ENCODE data around the gene RHOT2.

The RHOT2 gene

GRCh38 chr16:648071-648780 lies 19.7 kb upstream of the RHOT2 start:
- DNase-seq: peak; percentile 7

GRCh38 chr16:648781-649589 lies 18.9 kb upstream of the RHOT2 start, which contains the start of gene WDR90:
Gene WDR90, plus strand, starts transcription at chr16:649365. Its CDS starts 52 bp downstream, at chr16:649417.
- peak; percentile 89 for DNase-seq

GRCh38 chr16:649631-650030 lies 18.3 kb upstream of the RHOT2 start:
- DNase-seq: no peak

GRCh38 chr16:651844-652243 lies 16.1 kb upstream of the RHOT2 start:
- no peak for DNase-seq

DNA sequence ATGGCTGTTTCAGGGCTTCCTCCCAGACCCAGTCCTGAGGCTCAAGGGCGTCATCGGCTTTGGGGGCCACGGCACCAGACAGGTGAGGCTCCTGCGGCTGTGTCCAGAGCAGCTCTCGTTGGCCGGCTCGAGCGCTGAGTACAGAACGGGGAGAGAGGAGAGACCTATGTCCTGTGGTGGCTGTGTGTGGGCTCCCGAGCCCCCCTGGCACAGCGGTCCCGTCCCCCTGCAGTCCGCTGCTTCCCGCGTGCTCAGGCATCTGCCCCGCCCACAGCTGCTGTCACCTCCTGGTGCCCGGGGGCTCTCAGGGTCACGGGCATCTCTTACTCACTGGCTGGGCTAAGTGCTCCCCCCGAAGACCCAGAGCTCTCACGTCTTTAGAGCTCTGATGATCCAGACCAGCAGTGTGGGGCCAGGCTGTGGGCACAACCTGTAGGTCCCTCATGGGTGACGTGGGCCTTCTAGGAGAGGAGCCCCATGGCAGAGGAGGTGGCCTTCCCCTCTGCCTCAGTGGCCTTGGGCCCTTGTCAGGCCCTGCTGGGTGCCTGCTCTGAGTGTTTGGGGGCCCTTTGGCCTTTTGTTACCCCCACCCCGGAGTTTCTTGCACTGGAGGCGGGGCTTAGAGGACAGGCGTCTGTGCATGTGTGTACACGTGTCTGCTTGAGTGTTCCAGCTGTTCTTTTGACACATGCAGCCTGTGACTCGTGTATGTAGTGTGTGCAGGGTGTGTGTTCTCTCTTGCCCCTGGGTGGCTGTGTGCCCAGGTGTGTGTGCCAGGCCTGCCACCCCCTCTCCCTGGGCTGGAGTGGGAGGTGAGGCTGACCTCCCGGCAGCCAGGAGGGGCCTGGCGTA lies 15.3 kb upstream of the RHOT2 start:
- no peak for DNase-seq

DNA sequence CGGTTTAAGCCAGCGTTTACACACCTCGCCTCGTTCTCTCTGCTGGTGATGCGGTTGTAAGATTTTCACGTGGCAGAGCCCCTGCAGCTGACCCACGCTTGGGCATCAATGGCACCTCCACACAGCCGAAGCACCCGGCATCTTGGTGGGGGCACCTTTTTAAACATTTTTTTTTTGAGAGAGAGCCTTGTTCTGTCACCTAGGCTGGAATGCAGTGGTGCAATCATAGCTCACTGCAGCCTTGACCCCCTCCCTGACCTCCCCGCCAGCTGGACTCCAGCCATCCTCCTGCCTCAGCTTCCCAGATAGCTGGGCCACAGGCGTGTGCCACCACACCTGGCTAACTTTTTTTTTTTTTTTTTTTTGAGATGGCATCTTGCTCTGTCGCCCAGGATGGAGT lies 13.9 kb upstream of the RHOT2 start:
- DNase-seq: no peak

DNA sequence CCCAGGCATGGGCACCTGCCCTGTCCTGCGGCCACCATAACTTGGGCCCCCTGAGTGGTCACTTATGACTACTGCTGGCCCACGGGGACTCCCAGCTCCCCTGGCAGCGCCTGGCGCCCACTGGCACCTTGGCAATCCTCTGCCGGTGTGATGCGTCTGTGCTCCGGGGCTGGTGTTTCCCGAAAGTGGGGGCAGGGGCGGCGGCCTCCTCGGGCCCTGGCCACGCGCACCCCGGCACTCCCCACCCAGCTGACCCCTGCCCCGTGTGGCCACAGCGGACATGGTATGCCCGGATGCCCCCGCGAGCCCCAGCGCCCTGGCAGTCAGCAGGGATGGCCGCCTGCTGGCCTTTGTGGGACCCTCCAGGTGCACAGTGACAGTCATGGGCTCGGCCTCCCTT lies 10.4 kb upstream of the RHOT2 start:
- no peak for DNase-seq

DNA sequence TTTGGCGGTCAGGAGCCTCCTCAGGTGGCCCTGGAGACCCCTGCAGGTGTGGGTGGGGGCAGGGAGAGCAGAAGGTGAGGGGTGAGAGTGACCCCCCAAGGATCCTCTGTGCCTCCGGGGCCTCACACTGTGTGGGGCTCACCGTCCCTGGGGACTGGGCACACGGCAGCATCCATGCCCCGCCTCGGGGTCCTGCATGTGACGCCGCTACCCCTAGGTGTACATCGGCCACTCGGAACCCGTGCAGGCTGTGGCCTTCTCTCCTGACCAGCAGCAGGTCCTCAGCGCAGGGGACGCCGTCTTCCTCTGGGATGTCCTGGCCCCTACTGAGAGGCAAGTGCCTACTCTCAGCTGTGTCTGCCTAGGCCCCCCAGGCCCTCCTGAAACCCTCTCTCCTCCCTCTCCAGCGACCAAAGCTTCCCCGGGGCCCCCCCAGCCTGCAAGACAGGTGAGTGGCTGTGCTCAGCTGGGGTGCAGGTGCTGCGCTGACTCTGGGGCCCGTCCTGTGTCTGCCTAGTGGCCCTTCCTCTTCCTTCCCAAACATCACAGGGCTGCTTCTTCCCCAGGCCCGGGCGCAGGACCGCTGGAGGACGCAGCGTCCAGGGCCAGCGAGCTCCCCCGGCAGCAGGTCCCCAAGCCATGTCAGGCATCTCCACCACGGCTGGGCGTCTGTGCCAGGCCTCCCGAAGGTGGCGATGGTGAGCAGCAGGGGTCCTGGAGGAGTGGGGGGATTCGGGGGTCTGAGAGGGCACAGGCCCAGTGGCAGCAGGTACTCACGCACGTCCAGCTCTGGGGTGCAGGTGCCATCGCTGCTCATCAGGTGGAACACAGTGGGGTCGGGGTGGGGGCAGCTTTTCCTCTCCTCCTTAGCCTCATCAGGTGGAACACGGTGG lies 9.0 kb upstream of the RHOT2 start:
- no peak for DNase-seq

- no peak for DNase-seq
Observed at GRCh38 chr16:659618-660017, 8.3 kb upstream of the RHOT2 start.

DNA sequence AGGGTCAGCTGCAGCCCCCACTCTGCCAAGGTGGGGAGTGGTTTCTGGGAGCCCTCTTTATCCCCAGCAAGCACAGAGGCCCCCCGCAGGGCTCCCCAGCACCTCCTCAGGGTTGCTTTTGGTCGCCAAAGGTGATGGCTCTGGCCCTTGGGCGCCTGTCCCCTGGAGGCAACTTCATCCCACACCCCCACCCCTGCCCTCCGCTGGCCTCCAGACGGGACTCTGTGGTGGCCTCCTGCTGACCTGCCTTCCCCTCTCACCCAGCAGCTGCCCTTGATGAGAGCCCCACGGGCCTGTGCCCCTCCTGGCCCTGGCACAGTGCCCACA lies 7.8 kb upstream of the RHOT2 start:
- no peak for DNase-seq

DNA sequence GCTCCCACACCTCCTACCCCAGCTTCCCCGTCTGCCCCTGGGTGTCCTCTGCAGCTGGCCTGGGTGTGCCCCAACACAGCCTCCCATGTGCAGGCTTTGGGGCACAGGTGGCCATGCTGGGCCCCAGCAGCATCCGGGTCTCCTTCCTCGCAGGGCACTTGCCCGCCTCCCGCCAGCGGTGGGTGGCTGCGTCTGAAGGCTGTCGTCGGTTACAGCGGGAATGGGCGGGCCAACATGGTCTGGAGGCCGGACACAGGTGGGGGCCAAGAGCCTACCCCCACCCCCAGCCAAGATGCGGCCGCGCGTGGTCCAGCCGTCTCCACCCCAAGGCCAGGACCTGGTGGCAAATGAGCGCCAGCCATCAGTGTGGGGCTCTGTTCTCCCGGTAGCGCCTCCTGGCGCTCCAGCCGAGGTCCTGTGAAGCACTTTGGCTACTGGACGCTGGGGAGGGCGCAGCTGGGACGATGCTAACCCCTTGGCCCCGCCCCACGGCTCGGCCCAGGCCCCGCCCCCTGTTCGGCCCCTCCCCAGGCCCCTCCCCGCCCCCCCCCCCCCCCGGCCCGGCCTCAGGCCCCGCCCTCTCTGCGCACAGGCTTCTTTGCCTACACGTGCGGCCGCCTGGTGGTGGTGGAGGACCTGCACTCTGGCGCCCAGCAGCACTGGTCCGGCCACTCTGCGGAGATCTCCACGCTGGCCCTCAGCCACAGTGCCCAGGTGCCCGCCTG lies 7.3 kb upstream of the RHOT2 start:
- peak; percentile 28 for DNase-seq

DNA sequence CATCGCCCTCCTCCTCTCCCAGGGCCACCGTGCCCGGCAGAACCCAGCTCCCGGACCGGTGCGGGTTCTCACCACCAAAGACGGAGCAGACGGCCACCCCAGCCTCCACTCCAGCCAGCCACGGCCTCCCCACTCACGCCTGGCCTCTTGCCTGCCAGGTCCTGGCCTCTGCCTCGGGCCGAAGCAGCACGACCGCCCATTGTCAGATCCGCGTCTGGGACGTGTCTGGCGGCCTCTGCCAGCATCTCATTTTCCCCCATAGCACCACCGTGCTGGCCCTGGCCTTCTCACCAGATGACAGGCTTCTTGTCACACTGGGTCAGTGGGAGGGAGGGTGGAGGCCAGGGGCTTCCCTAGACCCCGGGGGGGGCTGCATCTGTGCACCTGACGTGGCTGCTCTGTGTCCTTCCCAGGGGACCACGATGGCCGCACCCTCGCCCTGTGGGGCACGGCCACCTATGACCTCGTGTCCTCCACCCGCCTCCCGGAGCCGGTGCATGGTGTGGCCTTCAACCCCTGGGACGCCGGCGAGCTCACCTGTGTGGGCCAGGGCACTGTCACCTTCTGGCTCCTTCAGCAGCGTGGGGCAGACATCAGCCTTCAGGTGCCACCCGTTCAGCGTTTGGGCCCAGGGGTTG lies 6.6 kb upstream of the RHOT2 start:
- no peak for DNase-seq

DNA sequence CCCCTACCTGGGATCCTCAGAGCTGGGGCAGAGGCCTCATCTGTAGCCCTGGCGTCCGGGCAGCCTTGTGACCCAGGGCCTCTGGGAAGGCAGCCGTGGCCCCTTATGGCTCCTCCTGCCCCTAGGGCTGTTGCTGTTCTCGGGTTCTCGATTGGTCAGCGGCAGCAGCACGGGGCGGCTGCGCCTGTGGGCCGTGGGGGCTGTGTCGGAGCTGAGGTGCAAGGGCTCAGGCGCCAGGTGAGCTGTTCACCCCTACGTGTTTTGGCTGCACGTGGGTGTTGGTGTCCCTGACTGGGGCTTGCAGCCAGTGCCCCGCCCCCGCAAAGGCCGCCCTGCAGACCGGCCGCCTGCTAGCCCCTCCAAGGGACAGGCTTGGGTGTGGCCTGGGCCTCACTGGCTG lies 5.8 kb upstream of the RHOT2 start:
- DNase-seq: no peak

DNA sequence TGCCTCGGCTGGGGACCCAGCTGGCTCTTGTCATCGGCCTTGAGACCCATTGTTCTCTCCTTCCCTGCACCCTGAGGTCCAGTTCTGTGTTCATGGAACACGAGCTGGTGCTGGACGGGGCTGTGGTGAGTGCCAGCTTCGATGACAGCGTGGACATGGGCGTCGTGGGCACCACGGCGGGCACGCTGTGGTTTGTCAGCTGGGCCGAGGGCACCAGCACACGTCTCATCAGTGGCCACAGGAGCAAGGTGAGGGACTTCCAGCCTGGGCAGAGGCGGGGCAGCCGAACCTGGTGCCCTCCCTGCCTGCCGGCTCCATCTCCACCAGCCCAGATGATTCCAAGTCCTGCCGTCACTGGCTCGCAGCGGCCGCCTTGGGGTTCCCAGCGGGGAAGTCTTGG lies 5.3 kb upstream of the RHOT2 start:
- no peak for DNase-seq

- DNase-seq: no peak
Observed at GRCh38 chr16:666572-666971, 1.4 kb upstream of the RHOT2 start.

GRCh38 chr16:667113-667779 lies 686 bp upstream of the RHOT2 start:
- no peak for DNase-seq

GRCh38 chr16:668519-669171 lies 713 bp downstream of the RHOT2 start:
- no peak for DNase-seq

GRCh38 chr16:669666-670065 lies 1.7 kb downstream of the RHOT2 start:
- no peak for DNase-seq

GRCh38 chr16:670485-671352 lies 2.8 kb downstream of the RHOT2 start:
- DNase-seq: no peak

All from NCI-H2227 treated with DMSO at 0.1 percent for 48 hours (cell line).